T-helper 2 cell treated with Interferon-gamma antibody and Interleukin-4, amounts not matched to agents 100 ng/mL and 5 ng/mL, for 36 hours (primary cell): ENCODE data around the gene FAM240A. TPM values are rescaled to one million over a fixed set of nuclear protein-coding genes. Genes with fewer than 3 reads are reported as not detected.
"Not testable (repeated sequence)": the region's sequence is repeated elsewhere in the genome, so short reads cannot be mapped to it uniquely, and the experiment has no call there.

Experiments used
- intact Hi-C: fragments of 100-400 bp; cut with micrococcal nuclease; formaldehyde crosslinking; loops from one replicate; pipeline ENCODE4 v1.15.1; 2023
- total RNA-seq: library from RNA; stranded (reverse); gene quantifications from 2 replicates; pipeline ENCODE4 v1.2.3, GENCODE V29; 2022

FAM240A gene
- total RNA-seq, 1 donor from 2014 or later: not detected

- intact Hi-C loops: no loop called here
These were observed 25.5 kb upstream of the FAM240A start for GRCh38 chr3:46586738-46587246.

- intact Hi-C loops: not testable (repeated sequence)
These were observed 25.1 kb upstream of the FAM240A start for GRCh38 chr3:46587268-46587667.

DNA sequence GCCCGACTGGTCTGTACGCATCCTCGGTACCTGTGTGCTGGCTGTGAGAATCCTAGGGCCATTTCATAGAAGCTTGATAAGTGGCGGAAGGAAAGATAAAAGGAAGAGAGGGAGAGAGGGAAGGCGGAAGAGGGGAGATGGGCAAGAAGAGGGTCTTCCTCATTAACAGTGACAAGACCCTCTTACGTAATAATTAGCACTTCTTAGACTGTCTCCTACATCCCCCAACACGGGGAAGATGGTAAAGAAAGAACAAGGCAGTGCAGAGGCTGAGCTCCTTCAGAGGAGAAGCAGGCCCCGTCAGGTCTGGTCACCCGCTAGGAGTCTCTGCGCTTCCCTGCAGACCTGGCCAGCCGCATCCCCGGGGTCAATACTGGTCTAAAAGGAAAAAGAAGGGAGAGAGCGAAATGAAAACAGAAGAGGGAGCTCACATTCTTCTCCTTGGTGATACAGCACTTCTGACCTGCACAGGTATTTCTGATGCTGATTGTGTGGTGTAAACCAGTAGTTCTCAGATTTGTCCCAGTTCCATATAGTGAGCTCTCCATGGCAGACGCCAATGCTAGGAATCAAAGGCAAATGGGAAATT, 19.0 kb upstream of the FAM240A start:
- intact Hi-C loops: no loop called here

DNA sequence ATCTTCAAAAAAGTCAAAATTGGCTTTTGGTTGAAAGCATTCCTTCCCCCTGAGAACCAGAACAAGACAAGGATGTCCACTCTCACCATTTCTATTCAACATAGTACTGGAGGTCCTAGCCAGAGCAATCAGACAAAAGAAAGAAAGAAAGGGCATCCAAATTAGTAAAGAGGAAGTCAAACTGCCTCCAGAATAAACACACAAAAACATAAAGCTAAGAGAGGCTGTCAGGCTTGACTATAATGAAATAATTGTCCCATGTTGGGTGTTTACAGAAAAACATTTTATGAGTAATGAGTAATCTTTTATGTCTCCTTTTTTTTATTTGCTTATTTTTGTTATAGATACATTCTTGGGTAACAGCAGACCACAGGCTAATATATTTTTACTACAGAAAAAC, 18.3 kb upstream of the FAM240A start:
- intact Hi-C loops: no loop called here

DNA sequence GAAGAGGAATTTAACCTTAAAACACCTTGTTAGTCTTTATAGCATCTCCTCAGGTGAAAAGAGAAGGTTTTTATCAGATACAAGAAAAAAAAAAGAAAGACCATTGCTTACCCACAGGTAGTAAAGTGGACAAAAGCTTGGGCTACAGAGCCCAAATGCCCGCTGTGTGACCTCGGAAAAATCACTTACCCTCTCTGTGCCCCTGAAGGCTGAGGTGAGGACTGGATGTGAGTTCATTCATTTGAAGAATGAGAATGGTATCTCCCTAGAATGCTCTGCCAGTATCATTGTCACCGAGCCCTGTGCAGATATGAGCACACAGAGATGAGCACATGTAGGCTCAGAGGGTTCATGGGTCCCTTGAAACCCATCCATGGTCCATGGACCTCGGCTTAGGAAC, 17.6 kb upstream of the FAM240A start:
- intact Hi-C loops: no loop called here

GRCh38 chr3:46595819-46596314, 16.5 kb upstream of the FAM240A start:
- intact Hi-C loops: no loop called here

- intact Hi-C loops: no loop called here
These were observed 12.7 kb upstream of the FAM240A start for GRCh38 chr3:46599590-46599989.

DNA sequence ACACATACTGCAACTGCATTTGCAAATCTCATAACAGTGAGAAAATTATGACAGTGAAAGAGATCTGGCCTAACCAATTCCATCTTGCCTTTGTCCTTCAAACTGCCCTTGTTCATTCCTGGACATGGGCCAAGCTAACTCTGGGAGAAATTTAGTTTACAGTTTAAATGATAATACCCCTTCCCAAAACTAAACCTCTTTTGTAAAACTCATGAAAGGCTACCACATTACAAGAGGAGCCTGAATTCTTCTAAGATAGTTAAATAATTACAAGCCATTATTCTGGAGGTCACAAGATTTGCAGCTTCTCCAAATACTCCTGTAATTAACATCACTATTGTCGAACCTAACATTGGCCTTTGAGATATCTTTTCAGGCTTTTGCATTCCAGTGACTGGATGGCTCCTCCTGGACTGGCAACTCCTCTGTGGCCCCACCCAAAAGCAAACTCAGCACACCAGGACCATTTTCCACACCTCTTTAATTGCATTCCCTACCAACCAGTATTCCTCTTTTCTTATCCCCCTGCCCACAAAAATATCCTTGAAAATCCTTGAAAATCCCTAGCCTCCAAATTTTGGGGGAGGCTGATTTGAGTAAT, 8.8 kb upstream of the FAM240A start:
- intact Hi-C loops: no loop called here

DNA sequence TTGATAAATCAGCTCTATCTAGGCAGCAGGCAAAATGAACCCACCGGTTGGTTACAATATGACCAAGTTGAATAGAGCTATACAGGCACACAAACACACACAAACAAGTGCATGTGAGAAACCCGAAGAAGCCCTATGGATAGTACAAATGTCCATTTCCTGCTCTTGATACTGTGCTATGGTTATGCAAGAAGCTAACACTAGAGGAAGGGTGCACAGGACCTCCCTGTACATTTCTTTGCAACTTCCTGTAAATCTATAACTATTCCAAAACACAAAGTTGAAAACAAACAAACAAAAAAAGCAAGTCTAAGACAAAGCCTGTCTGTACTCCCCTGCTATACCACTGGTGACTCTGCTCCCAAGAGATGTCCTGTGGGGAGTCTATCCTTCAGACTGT, 8.2 kb upstream of the FAM240A start:
- intact Hi-C loops: no loop called here

GRCh38 chr3:46607603-46608028, 4.7 kb upstream of the FAM240A start:
- intact Hi-C loops: no loop called here

DNA sequence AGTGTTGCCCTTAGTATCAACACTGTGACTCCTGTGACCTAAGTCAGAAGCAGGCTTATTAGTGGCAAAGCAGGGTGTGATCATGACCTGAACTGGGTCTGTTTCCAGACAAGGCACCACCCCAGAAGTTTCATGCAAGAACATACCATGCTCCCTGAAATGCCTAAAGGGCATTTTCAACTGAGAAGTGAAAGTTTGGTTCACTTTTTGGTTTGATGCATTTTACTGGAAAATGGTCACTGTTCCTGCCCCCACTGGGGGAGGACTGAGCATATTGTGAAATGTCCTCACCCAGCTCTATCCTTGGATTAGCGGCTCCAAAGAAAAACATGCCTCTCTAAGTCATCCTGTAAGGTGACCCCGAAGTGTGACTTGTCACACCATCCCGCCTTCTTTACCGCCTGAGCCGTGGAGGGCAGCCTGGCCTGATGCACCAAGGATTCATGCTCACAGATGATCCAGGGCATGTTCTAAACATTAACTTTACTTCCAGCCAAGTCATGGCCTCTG, 3.1 kb upstream of the FAM240A start:
- intact Hi-C loops: no loop called here

DNA sequence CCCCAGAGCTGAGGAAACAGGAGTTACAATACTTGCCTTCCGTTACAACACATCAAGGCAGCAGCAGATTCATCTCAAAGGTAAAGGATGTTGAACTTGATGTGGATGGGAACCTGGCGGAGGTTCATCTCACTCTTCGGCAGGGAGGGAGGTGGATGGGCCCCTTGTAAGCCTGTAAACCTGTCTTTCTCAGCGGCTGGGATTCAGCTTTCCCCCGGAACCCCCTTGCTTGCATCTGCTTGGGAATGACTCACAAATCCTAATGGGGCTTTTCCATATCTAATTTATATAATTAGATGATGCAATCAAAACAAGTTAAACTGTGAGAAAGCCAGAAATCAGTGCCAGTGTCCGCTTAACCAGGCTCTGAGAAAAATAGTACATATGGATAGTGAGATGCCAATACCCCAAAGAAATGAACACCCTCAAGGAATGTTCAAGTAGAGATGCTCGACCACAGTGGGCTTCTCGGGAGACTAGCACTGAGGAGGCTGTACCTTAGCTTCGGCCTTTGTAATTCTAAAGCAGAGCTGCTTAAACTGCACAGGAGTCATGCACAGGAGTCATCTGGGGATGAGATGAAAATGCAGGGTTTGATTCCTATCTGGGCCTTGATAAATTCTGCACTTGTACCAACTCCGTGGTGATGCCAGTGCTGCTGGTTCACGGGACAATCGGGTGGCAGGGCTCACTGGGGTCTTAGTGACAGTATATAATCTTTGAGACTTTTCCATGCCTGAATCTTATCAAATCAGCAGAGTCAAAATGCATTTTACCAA, 2.2 kb upstream of the FAM240A start:
- intact Hi-C loops: no loop called here

DNA sequence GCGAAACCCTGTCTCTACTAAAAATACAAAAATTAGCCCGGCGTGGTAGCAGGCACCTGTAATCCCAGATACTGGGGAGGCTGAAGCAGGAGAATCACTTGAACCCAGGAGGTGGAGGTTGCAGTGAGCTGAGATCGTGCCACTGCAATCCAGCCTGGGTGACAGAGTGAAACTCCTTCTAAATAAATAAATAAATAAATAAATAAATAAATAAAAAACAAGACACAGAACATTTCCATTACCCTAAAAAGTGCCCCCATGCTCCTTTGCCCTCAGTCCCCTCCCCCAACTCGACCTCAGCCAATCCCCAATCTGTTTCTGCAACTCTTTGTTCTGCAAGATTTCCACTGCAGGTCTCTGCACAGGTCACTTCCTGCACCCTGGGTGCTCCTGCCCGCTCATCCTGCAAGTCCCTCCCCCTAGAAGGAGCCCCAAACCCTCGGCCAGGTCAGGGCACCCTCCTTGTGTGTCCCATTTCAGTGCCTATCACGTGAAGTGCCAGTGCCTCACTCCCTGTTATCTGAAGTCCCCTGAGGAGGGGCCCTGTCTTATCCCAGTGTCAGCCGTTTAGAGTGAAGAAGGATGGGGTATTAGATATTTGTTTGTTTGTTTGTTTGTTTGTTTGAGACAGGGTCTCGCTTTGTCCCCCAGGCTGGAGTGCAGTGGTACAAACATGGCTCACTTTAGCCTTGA, 1.1 kb downstream of the FAM240A start:
- intact Hi-C loops: no loop called here

DNA sequence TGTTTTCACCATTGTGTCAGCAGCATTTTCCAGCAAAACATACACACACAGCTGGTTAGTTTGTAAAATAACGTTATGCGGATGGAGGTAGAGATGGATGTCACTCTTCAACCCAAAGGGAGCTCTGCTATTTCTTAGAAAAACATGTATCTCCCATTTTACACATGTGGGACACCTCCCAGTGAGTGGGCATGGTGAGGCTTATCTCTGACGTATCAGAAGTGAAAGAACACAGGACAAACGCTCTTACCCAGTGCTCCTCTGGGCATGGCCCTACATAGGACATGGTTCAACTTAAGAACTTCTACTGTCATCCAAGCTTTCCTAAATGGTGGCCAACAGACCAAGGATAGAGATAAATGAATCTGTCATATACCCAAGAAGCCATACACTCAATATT, 2.1 kb downstream of the FAM240A start:
- intact Hi-C loops: no loop called here

DNA sequence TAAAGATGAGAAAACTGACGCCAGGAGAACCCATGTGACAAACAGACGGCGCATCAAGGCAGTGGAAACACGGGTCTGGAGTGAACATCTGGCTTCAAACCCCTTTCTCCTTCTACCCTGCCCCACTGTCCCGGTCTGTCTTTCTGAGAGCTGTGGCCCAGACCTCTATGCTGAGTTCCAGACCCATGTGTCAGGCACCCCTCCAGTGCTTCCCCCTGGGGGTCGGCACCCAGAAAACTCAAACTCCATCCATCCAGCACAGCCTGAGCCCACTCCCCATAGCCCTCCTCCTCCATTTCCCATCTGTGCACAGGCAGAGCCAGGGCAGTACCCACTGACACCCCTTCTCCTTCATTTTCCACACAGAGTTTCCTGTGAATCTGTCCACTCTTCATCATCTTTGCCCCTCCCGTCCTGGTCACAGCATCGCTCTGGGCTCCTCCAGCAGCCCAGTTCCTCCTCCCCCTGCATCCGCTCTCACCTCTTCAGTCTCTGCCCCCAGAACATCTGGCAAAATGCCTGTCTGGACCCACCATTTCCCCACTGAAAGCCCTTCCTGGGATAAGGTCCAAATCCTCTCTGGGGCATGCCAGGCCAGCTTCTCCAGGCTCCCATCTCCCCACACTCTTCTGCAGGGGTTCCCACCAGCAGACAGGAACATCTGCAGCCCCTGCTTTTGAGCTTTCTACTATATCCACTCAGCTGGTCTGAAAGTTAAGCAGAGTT, 2.9 kb downstream of the FAM240A start:
- intact Hi-C loops: no loop called here

DNA sequence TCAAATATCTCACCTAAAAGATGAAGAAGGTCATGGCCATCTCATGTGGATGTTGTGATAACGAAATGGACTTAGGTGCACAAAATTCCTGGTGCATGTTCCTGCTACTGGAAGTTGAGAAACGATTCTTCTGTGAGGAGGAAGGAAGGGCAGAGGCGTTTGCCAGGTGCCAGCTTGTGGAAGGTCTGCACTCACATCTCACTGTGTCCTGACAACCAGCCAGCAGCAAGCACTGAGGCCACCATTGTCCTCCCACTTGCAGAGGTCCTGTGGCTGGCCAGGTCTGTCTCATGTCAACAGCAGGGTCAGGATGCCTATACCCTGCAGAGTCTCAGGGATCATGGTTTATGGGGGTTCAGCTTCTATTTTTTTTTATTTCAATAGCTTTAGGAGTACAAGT, 3.7 kb downstream of the FAM240A start:
- intact Hi-C loops: no loop called here

- intact Hi-C loops: no loop called here
These were observed 5.6 kb downstream of the FAM240A start for GRCh38 chr3:46617941-46618340.

GRCh38 chr3:46619845-46620778, 7.8 kb downstream of the FAM240A start:
- intact Hi-C loops: no loop called here

- intact Hi-C loops: no loop called here
These were observed 12.2 kb downstream of the FAM240A start for GRCh38 chr3:46624533-46624932.
